IPS-NIHi11 (cell line): Measurements from ENCODE around the gene HNRNPF.
"Not testable (repeated sequence)": the region's sequence is repeated elsewhere in the genome, so short reads cannot be mapped to it uniquely, and the experiment has no call there.

Source experiments
- DNase-seq: peaks from one replicate; pipeline ENCODE4 v3.0.0; 2012; ENCODE audit warnings: mixed read lengths, low spot score

Gene HNRNPF

GRCh38 chr10:43348511-43349312, 60.3 kb downstream of the HNRNPF start:
- DNase-seq: peak; percentile 91

DNA sequence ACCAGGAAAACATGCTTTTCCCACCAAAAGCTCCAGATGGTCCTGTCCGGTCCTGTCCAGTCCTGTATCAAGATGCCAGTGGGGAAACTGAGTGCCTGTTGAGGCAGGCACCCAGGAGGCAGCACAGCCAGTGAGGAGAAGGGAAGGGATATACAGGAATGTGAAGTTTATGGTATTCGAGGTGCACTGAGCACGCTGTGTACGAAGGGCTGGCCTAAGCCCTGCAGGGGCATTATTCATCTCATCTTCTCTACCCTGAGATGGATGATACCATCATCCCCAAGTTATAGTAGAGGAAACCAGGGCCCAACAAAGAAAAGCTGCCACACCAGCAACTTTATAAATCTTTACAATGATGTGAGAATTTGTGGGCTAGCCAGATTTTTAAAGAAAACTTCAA, 61.0 kb downstream of the HNRNPF start:
- peak; percentile 4 for DNase-seq

DNA sequence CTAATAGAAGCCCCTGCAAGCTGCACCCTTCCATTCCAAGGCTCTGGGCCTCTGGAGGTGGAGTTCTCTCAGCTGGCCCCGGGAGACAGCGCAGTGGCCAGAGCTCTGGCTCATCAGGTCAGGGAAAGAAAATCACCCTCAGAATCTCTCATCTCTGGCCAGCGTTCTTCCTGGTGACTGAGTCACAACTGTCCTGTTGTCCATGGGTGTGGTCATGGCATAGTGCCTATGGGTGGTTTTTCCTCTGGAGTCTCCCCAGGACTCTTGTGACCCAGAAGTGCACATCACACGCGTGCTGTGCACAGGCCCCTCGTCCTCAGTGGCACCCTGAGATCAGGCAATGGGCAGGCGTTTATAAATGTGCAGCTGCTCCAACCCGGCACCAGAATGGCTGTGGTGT, 64.9 kb downstream of the HNRNPF start:
- peak; percentile 2 for DNase-seq

- no peak for DNase-seq
Observed at GRCh38 chr10:43343126-43343525, 65.9 kb downstream of the HNRNPF start.

- no peak for DNase-seq
Observed at GRCh38 chr10:43342279-43343125, 66.5 kb downstream of the HNRNPF start.

- DNase-seq: no peak
Observed at GRCh38 chr10:43341450-43341849, 67.5 kb downstream of the HNRNPF start.

DNA sequence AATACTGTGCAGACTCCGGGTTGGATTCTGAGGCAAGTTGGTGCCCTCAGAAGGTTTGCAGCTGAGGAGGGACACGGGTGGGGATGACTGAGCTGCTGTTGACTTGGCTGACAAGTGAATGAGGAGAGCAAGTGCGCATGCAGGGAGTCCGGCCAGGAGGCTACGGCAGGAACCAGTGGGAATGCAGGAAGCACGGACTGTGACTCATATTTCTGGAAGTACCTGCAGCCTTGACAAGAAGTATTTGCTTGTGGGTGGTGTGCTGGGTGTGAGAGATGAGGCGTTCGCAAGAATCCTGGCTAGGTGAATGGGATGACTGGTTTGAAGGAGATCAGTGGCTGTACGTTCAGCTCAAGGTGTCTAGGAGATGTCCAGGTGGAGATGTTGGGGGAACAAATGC, 68.4 kb downstream of the HNRNPF start:
- no peak for DNase-seq

DNA sequence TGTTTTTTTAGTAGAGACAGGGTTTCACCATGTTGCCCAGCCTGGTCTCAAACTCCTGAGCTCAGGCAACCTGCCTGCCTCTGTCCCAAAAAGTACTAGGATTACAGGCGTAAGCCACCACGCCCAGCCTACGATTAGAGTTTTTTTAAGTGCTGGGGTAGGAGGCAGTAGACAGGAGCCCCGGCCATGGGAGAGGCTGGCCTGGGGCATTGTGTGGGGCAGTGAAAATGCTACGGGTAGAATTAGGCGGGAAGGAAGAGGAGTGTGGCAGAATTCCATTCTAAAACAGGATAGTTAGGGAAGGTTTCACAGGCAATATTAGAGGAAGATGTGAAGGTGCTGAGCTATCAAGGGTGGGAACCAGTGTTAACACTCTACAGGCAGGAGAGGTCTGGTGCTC, 68.9 kb downstream of the HNRNPF start:
- DNase-seq: no peak

DNA sequence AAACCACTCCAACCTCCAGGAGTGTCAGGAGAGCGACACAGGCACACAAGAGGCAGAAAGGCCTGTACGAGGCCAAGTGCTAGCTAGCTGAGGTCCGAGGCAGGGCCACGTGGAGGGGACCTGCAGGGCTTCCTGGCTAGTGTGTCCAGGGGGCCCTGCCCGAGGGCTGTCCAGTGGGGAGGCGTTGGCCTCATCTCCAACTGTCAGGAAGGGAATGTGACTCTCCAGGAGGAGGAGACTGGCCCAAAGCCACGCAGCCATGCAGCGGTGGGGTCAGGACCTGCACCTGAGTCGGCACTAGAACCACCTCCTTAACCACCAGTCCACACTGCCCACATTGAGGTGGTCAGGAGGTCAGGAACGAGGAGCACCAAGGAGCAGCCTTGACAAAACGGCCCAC, 69.8 kb downstream of the HNRNPF start:
- no peak for DNase-seq

GRCh38 chr10:43338117-43338516, 70.9 kb downstream of the HNRNPF start:
- DNase-seq: peak; percentile 61

DNA sequence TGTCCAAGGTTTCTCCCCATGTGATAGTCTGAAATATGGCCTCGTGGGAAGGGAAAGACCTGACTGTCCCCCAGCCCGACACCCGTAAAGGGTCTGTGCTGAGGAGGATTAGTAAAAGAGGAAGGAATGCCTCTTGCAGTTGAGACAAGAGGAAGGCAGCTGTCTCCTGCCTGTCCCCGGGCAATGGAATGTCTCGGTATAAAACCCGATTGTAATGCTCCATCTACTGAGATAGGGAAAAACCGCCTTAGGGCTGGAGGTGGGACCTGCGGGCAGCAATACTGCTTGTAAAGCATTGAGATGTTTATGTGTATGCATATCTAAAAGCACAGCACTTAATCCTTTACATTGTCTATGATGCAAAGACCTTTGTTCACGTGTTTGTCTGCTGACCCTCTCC, 71.5 kb downstream of the HNRNPF start:
- DNase-seq: not testable (repeated sequence)

DNA sequence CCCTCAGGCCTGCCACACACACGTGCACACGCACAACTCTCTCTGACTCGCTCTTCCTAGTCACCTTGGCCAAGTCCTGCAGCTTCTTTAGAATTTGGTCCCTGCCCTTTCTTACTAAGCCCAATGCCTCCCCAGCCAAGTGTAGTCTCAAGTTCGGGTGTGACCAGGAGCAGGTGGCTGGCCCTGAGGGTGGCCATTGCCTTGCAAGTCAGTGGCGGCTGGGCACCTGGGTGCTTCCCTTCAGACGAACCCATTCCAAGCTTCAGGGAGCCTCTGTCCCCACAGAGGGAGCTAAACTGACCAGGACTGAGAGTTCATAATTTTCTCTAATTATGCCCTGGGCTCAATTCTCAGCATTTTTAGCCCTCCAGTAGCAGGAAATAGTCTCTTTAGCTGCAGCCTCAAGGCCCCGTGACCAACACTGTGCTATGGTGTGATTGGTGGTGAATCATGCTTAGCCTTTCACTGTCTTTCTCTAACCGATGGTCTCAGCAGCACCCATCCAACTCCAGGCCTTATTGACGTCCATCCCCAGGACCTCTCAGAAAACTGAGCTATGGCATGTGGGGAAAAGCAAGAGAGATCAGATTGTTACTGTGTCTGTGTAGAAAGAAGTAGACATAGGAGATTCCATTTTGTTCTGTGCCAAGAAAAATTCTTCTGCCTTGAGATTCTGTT, 72.2 kb downstream of the HNRNPF start:
- no peak for DNase-seq

DNA sequence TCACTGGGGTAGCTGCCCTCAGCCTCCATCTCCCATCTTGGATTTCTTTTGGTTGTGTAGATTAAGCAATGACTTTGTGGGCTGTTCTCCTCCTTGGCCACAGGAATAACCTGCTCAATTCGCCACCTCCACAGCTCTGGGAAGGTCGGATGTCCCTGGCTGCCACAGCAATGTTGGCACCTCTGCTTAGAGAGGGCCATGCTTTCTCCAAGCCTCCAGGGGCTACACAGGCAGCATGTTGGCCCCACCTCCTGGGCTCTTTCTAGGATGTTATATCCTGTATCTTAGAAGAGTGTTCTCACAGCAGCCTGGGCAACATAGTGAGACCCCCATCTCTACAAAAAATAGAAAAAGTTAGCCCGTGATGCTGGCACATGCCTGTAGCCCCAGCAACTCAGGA, 72.9 kb downstream of the HNRNPF start:
- DNase-seq: peak; percentile 2
